Measurements from ENCODE around the gene RFX1.
"Not testable (repeated sequence)": the region's sequence is repeated elsewhere in the genome, so short reads cannot be mapped to it uniquely, and the experiment has no call there.

RFX1 gene

GRCh38 chr19:14031719-14032480 is 25.8 kb upstream of the RFX1 start, which contains the start of gene IL27RA:
TSS of gene IL27RA (plus strand) at chr19:14031762. CDS start at chr19:14031873, 111 bp downstream.
- peak within 1 kb of the TSS; percentile 77 for H3K4me2 ChIP-seq (ENCODE audit: low read length)
- peak within 1 kb of the TSS; percentile 49 for H3K27ac ChIP-seq (ENCODE audit: low read length)
- no peaks in the 10 kb centered on the region for H3K9me3 ChIP-seq (ENCODE audit: insufficient read depth, low read length)
- TF ChIP-seq EZH2phosphoT487 (IDR thresholded peaks at IDR 0.05; ENCODE audit: low read depth) (no peak), CTCF (IDR thresholded peaks at IDR 0.05; ENCODE audit: low read depth, low read length) (peak; percentile 88)
- H4K20me1 ChIP-seq (ENCODE audit: insufficient read depth, low read length), result no peaks in the 10 kb centered on the region
- peak within 1 kb of the TSS; percentile 92 for H3K9ac ChIP-seq (ENCODE audit: low read length)
- peak within 1 kb of the TSS; percentile 93 for H3K4me3 ChIP-seq (ENCODE audit: low read length)
- H3K36me3 ChIP-seq (replicated peaks; ENCODE audit: low read depth, low read length), result no peaks in the 10 kb centered on the region
- peaks cover 13% of the 10 kb centered on the region for H3K4me1 ChIP-seq (ENCODE audit: low read length)
- peak within 1 kb of the TSS; percentile 97 for H2AFZ ChIP-seq (ENCODE audit: low read depth, low read length)
- H3K79me2 ChIP-seq (ENCODE audit: low read length), result no peaks in the 10 kb centered on the region
- peaks cover 36% of the 10 kb centered on the region for H3K27me3 ChIP-seq (ENCODE audit: low read depth, low read length)

GRCh38 chr19:14030997-14031718 is 25.0 kb upstream of the RFX1 start:
- H3K4me3 ChIP-seq (ENCODE audit: low read length), result peak overlapping the region; percentile 93
- H3K9me3 ChIP-seq (ENCODE audit: insufficient read depth, low read length), result no peaks in the 10 kb centered on the region
- H4K20me1 ChIP-seq (ENCODE audit: insufficient read depth, low read length), result no peaks in the 10 kb centered on the region
- H3K27ac ChIP-seq (ENCODE audit: low read length), result peak overlapping the region; percentile 49
- no peaks in the 10 kb centered on the region for H3K79me2 ChIP-seq (ENCODE audit: low read length)
- peak overlapping the region; percentile 92 for H3K9ac ChIP-seq (ENCODE audit: low read length)
- H3K4me1 ChIP-seq (ENCODE audit: low read length), result peaks cover 13% of the 10 kb centered on the region
- peaks cover 36% of the 10 kb centered on the region for H3K27me3 ChIP-seq (ENCODE audit: low read depth, low read length)
- H2AFZ ChIP-seq (ENCODE audit: low read depth, low read length), result peak overlapping the region; percentile 97
- peak overlapping the region; percentile 77 for H3K4me2 ChIP-seq (ENCODE audit: low read length)
- no peak for TF ChIP-seq CTCF (IDR thresholded peaks at IDR 0.05; ENCODE audit: low read depth, low read length)
- no peak for TF ChIP-seq EZH2phosphoT487 (IDR thresholded peaks at IDR 0.05; ENCODE audit: low read depth)
- no peaks in the 10 kb centered on the region for H3K36me3 ChIP-seq (replicated peaks; ENCODE audit: low read depth, low read length)

DNA sequence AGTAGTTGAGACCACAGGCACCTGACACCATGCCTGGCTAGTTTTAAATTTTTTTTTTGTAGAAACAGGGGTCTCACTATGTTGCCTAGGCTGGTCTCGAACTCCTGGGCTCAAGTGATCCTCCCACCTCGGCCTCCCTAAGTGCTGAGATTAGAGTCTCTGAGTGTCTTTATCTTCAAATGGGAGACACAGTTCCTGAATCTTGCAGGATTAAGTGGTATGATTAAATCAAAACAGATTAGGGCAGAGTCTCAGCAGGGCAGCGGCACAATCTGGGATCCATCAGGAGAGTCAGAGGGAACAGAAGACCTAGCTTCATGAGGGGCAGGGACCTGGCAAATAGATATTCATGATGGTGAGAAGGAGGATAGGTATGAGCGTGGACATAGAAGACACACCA is 22.8 kb upstream of the RFX1 start:
- H2AFZ ChIP-seq (ENCODE audit: low read depth, low read length), result no peak overlapping the region
- H3K79me2 ChIP-seq (ENCODE audit: low read length), result no peaks in the 10 kb centered on the region
- H3K9ac ChIP-seq (ENCODE audit: low read length), result no peak overlapping the region
- H3K9me3 ChIP-seq (ENCODE audit: insufficient read depth, low read length), result no peaks in the 10 kb centered on the region
- H3K27me3 ChIP-seq (ENCODE audit: low read depth, low read length), result peaks cover 36% of the 10 kb centered on the region
- H3K36me3 ChIP-seq (replicated peaks; ENCODE audit: low read depth, low read length), result no peaks in the 10 kb centered on the region
- H3K4me1 ChIP-seq (ENCODE audit: low read length), result peaks cover 13% of the 10 kb centered on the region
- no peak overlapping the region for H3K27ac ChIP-seq (ENCODE audit: low read length)
- no peak overlapping the region for H3K4me2 ChIP-seq (ENCODE audit: low read length)
- TF ChIP-seq EZH2phosphoT487 (IDR thresholded peaks at IDR 0.05; ENCODE audit: low read depth) (no peak), CTCF (IDR thresholded peaks at IDR 0.05; ENCODE audit: low read depth, low read length) (no peak)
- no peaks in the 10 kb centered on the region for H4K20me1 ChIP-seq (ENCODE audit: insufficient read depth, low read length)
- H3K4me3 ChIP-seq (ENCODE audit: low read length), result no peak overlapping the region

GRCh38 chr19:14027856-14028450 is 21.8 kb upstream of the RFX1 start, which contains the start of gene RLN3:
TSS of gene RLN3 (plus strand) at chr19:14028148. CDS start at chr19:14028205, 57 bp downstream.
- Histone ChIP-seq H3K4me3 (ENCODE audit: low read length) (no peak within 1 kb of the TSS), H2AFZ (ENCODE audit: low read depth, low read length) (no peak within 1 kb of the TSS), H3K9me3 (ENCODE audit: insufficient read depth, low read length) (no peaks in the 10 kb centered on the region), H3K4me2 (ENCODE audit: low read length) (no peak within 1 kb of the TSS), H4K20me1 (ENCODE audit: insufficient read depth, low read length) (no peaks in the 10 kb centered on the region), H3K4me1 (ENCODE audit: low read length) (peaks cover 13% of the 10 kb centered on the region), H3K27ac (ENCODE audit: low read length) (no peak within 1 kb of the TSS), H3K9ac (ENCODE audit: low read length) (no peak within 1 kb of the TSS), H3K79me2 (ENCODE audit: low read length) (no peaks in the 10 kb centered on the region), H3K36me3 (replicated peaks; ENCODE audit: low read depth, low read length) (no peaks in the 10 kb centered on the region), H3K27me3 (ENCODE audit: low read depth, low read length) (peaks cover 36% of the 10 kb centered on the region)
- TF ChIP-seq CTCF (IDR thresholded peaks at IDR 0.05; ENCODE audit: low read depth, low read length) (no peak), EZH2phosphoT487 (IDR thresholded peaks at IDR 0.05; ENCODE audit: low read depth) (no peak)

DNA sequence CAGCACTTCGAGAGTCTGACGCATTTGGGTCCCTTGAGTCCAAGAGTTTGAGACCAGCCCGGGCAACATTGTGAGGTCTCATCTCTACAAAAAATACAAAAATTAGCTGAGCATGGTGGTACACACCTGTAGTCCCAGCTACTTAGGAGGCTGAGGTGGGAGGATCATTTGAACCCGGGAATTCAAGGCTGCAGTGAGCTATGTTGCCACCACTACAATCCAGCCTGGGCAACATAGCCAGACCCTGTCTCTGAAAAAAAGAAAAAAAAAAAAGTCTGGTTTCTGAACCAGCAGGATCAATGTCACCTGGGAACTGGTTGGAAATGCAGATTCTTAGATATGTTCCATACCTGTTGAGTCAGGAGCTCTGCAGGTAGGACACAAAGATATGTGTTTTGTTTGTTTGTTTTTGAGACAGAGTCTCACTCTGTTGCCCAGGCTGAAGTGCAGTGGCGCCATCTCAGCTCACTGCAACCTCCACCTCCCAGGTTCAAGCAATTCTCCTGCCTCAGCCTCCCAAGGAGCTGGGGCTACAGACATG is 20.6 kb upstream of the RFX1 start:
- not testable (repeated sequence) for H3K4me2 ChIP-seq (ENCODE audit: low read length); H3K9ac ChIP-seq (ENCODE audit: low read length); H3K27ac ChIP-seq (ENCODE audit: low read length); H3K79me2 ChIP-seq (ENCODE audit: low read length); H3K4me3 ChIP-seq (ENCODE audit: low read length); H3K36me3 ChIP-seq (replicated peaks; ENCODE audit: low read depth, low read length); H3K9me3 ChIP-seq (ENCODE audit: insufficient read depth, low read length); H4K20me1 ChIP-seq (ENCODE audit: insufficient read depth, low read length); H2AFZ ChIP-seq (ENCODE audit: low read depth, low read length)
- Histone ChIP-seq H3K4me1 (ENCODE audit: low read length) (peaks cover 11% of the 10 kb centered on the region), H3K27me3 (ENCODE audit: low read depth, low read length) (peaks cover 36% of the 10 kb centered on the region)

Data from OCI-LY3 (cell line).